ENCODE measurements around the gene SYCE1L.
"Not testable (repeated sequence)": the region's sequence is repeated elsewhere in the genome, so short reads cannot be mapped to it uniquely, and the experiment has no call there.

- TF ChIP-seq POLR2AphosphoS5 (IDR thresholded peaks at IDR 0.05; ENCODE audit: borderline replicate concordance, low read depth, low read length); EZH2 (IDR thresholded peaks at IDR 0.05); FOXP2 (optimal IDR thresholded peaks at IDR 0.05; ENCODE audit: control extremely low read depth, extremely low read length, insufficient read depth): not testable (repeated sequence)
Observed at GRCh38 chr16:77186298-77186697, 12.9 kb upstream of the SYCE1L start.

All from SK-N-MC (cell line).